Mesothelial cell of epicardium (in vitro differentiated cells): ENCODE measurements around the gene DGKQ. TPM values are rescaled to one million over a fixed set of nuclear protein-coding genes. Genes with fewer than 3 reads are reported as not detected.
"Not testable (repeated sequence)": the region's sequence is repeated elsewhere in the genome, so short reads cannot be mapped to it uniquely, and the experiment has no call there.

ENCODE experiments used
- DNase-seq, 2 experiments: peaks; one replicate each; pipeline ENCODE4 v3.0.0; 2021; ENCODE audit warnings: low spot score in 2 of 2; ENCODE audit not compliant: unreplicated experiment in 2 of 2
- H3K27ac Mint-ChIP-seq: 2 replicates; pipeline ENCODE4 v1.8.0; 2021; ENCODE audit warnings: mixed read lengths
- H3K27me3 Mint-ChIP-seq: 2 replicates; pipeline ENCODE4 v1.8.0; 2021; ENCODE audit warnings: low read depth, mixed read lengths
- H3K36me3 Mint-ChIP-seq: 2 replicates; pipeline ENCODE4 v1.8.0; 2021; ENCODE audit warnings: mixed read lengths
- H3K4me1 Mint-ChIP-seq: 2 replicates; pipeline ENCODE4 v1.8.0; 2021; ENCODE audit warnings: mixed read lengths
- H3K4me3 Mint-ChIP-seq: 2 replicates; pipeline ENCODE4 v1.8.0; 2021; ENCODE audit warnings: mild to moderate bottlenecking, moderate library complexity, mixed read lengths
- H3K9me3 Mint-ChIP-seq: 2 replicates; pipeline ENCODE4 v1.8.0; 2021; ENCODE audit warnings: mixed read lengths
- total RNA-seq: library from RNA; stranded (reverse); gene quantifications from 3 replicates; pipeline ENCODE4 v1.2.1, GENCODE V29; 2021
- TF ChIP-seq, protein P1 (sequence below): fragments of 200-600 bp; sonication (generic); IDR thresholded peaks from one replicate; pipeline ENCODE4 v1.5.0; 2021; ENCODE audit warnings: antibody characterized with exemption; ENCODE audit not compliant: unreplicated experiment

The DGKQ gene
- total RNA-seq, 1 donor from 2014 or later, result 15.6 TPM

GRCh38 chr4:948101-948935 lies 25.1 kb downstream of the DGKQ start:
- Mint-ChIP-seq H3K36me3 (no peaks in the 10 kb centered on the region), H3K27ac (no peak overlapping the region), H3K4me3 (no peak overlapping the region), H3K9me3 (no peaks in the 10 kb centered on the region), H3K27me3 (peaks cover 20% of the 10 kb centered on the region), H3K4me1 (peaks cover 7% of the 10 kb centered on the region)
- TF ChIP-seq, protein P1, sequence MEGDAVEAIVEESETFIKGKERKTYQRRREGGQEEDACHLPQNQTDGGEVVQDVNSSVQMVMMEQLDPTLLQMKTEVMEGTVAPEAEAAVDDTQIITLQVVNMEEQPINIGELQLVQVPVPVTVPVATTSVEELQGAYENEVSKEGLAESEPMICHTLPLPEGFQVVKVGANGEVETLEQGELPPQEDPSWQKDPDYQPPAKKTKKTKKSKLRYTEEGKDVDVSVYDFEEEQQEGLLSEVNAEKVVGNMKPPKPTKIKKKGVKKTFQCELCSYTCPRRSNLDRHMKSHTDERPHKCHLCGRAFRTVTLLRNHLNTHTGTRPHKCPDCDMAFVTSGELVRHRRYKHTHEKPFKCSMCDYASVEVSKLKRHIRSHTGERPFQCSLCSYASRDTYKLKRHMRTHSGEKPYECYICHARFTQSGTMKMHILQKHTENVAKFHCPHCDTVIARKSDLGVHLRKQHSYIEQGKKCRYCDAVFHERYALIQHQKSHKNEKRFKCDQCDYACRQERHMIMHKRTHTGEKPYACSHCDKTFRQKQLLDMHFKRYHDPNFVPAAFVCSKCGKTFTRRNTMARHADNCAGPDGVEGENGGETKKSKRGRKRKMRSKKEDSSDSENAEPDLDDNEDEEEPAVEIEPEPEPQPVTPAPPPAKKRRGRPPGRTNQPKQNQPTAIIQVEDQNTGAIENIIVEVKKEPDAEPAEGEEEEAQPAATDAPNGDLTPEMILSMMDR, result no peak
- no peak for DNase-seq

DNA sequence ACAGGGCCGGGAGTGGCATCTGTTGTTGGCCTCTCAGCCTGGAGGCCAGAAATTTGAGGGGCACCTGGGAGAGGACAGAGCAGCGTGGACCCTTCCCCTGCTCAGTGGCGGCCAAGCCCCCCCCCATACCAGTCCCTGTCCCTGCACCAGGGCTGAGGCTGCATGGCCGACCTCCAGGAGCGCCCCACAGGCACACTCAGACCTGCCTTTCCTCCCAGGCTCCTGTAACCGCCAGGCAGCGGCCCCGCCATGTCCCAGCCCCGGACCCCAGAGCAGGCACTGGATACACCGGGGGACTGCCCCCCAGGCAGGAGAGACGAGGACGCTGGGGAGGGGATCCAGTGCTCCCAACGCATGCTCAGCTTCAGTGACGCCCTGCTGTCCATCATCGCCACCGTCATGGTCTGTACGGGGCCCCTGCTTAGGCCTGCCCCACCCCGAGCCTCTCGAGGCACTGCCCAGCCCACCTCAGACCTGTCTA lies 25.8 kb downstream of the DGKQ start:
- H3K27me3 Mint-ChIP-seq, result peaks cover 20% of the 10 kb centered on the region
- H3K9me3 Mint-ChIP-seq, result no peaks in the 10 kb centered on the region
- no peak overlapping the region for H3K27ac Mint-ChIP-seq

DNA sequence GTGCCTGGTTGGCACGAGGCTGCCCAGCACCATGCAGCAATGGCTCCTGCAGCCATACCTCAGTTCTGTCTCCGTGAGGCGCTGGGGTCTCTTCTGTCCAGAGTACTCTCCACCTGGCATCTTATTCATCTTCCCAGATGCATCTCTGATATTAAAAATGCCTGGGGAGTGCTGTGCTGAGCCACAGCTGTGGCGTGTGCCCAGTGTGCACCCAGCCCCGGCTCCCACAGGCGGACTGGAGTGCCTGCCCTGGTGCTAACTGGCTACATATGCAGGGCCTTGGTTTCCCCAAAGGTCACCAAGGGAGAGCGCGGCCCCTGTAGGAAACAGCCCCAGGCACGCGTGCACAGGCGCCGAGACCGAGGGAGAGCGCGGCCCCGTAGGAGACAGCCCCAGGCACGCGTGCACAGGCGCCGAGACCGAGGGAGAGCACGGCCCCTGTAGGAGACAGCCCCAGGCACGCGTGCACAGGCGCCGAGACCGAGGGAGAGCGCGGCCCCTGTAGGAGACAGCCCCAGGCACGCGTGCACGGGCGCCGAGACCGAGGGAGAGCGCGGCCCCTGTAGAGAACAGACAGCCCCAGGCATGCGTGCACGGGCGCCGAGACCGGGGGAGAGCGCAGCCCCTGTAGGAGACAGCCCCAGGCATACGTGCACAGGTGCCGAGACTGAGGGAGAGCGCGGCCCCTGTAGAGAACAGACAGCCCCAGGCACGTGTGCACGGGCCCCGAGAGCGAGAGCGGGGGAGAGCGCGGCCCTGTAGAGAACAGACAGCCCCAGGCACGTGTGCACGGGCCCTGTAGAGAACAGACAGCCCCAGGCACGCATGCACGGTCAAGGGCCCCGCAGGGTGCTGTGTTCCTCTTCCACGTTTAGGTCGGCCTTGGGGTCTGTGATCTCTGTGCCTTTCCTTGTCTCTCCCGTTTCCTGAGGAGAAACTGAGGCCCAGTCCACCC lies 26.6 kb downstream of the DGKQ start:
- peaks cover 20% of the 10 kb centered on the region for H3K27me3 Mint-ChIP-seq
- no peaks in the 10 kb centered on the region for H3K9me3 Mint-ChIP-seq
- H3K27ac Mint-ChIP-seq, result no peak overlapping the region
- TF ChIP-seq, protein P1, result no peak
- peaks cover 7% of the 10 kb centered on the region for H3K4me1 Mint-ChIP-seq
- H3K36me3 Mint-ChIP-seq, result no peaks in the 10 kb centered on the region
- no peak for DNase-seq
- H3K4me3 Mint-ChIP-seq, result no peak overlapping the region

More for the DNA sequence above, 25.8 kb downstream of the DGKQ start:
- DNase-seq, result no peak
- H3K36me3 Mint-ChIP-seq, result no peaks in the 10 kb centered on the region
- TF ChIP-seq, protein P1, result no peak
- peaks cover 7% of the 10 kb centered on the region for H3K4me1 Mint-ChIP-seq
- H3K4me3 Mint-ChIP-seq, result no peak overlapping the region

- Mint-ChIP-seq H3K27ac (no peak overlapping the region), H3K4me1 (peaks cover 7% of the 10 kb centered on the region), H3K4me3 (no peak overlapping the region), H3K9me3 (no peaks in the 10 kb centered on the region), H3K36me3 (no peaks in the 10 kb centered on the region), H3K27me3 (peaks cover 20% of the 10 kb centered on the region)
- DNase-seq, result no peak
- TF ChIP-seq, protein P1, result no peak
Measured at GRCh38 chr4:946103-946450, 27.3 kb downstream of the DGKQ start.

DNA sequence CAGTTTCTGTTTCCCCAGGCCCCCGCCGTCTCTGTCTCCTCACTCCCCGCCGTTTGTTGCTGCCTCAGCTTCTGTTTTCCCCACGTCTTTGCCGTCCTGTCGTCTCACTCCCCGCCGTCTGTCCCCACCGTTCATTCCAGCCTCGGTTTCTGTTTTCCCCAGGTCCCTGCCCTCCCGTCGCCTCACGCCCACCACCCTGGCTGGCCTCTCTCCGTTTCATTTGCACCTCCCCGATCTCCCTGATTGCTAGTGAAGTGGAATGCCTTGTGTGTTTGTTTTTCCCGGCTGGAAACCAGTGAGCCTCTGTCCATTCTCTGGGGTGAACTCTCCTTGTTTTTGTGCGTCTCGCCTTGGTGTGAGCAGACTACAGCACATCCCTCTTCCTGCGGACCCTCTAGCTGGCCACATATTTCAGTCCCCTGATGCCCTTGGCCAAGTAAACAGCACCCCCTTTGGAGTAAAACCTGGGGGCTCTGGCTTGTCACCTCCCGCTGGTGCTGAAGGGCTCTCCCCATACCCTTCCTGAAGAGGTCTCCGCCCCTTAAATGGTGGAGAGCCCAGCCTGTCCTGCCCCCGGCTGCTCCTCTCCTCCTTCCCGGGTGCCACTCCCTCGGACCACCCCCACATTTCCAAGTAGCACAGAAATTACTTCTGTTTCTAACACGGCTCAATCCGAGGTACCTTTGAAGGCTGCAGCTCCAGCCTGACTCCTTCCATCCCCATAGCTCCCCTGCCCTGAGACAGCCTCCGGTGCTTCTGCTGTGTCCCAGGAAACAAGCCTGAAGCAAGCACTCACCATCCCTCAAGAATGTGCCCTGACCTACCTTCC lies 27.9 kb downstream of the DGKQ start:
- no peak for DNase-seq
- Mint-ChIP-seq H3K4me3 (peak overlapping the region; percentile 10), H3K9me3 (no peaks in the 10 kb centered on the region), H3K36me3 (no peaks in the 10 kb centered on the region), H3K4me1 (peaks cover 7% of the 10 kb centered on the region), H3K27me3 (peaks cover 20% of the 10 kb centered on the region), H3K27ac (no peak overlapping the region)
- TF ChIP-seq, protein P1, result no peak

- not testable (repeated sequence) for H3K4me1 Mint-ChIP-seq, H3K27ac Mint-ChIP-seq, H3K36me3 Mint-ChIP-seq, H3K4me3 Mint-ChIP-seq, H3K27me3 Mint-ChIP-seq, H3K9me3 Mint-ChIP-seq
- peak in 1 of 2 experiments; percentile 7 for DNase-seq
Measured at GRCh38 chr4:939508-939907, 33.9 kb downstream of the DGKQ start.
